Measurements from ENCODE around the gene CALHM2. TPM values are rescaled to one million over a fixed set of nuclear protein-coding genes. Genes with fewer than 3 reads are reported as not detected.

Gene CALHM2
- total and polyA plus RNA-seq, 12 donors = 5.2 to 23.5 (median 11.6) TPM

DNA sequence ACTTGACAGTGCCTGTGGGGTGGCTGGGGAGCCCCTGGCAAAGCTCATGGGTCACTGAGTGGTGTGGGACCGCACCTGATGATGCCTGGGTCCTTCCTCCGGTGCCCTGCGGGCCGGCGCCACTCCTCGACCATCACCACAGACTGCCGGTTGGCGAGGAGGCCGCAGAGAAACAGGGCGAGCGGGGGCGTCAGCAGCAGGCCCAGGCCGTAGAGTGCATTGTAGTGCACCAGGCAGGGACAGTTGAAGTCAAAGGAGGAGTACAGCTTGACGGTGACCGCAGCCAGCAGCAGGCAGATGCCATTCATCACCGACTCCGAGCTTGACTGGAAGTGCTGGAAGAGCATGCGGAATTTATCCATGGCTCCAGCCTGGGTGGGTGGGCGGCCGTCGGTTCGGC is 26.5 kb upstream of the CALHM2 start:
- TF ChIP-seq, protein P1, sequence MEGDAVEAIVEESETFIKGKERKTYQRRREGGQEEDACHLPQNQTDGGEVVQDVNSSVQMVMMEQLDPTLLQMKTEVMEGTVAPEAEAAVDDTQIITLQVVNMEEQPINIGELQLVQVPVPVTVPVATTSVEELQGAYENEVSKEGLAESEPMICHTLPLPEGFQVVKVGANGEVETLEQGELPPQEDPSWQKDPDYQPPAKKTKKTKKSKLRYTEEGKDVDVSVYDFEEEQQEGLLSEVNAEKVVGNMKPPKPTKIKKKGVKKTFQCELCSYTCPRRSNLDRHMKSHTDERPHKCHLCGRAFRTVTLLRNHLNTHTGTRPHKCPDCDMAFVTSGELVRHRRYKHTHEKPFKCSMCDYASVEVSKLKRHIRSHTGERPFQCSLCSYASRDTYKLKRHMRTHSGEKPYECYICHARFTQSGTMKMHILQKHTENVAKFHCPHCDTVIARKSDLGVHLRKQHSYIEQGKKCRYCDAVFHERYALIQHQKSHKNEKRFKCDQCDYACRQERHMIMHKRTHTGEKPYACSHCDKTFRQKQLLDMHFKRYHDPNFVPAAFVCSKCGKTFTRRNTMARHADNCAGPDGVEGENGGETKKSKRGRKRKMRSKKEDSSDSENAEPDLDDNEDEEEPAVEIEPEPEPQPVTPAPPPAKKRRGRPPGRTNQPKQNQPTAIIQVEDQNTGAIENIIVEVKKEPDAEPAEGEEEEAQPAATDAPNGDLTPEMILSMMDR (IDR thresholded peaks at IDR 0.05) = no peak
- Histone ChIP-seq H3K9me3 (no peaks in the 10 kb centered on the region), H3K4me3 (no peak overlapping the region), H3K4me1 (peaks cover 0 to 17% (median 3%) of the 10 kb centered on the region in 9 donors), H3K36me3 (no peaks in the 10 kb centered on the region), H3K27me3 (no peaks in the 10 kb centered on the region), H3K27ac (no peak overlapping the region)
- ATAC-seq = no peak
- 88 to 89% methylated on average over 22 of the region's 22 CpGs for WGBS, 2 donors
- DNase-seq = no peak
- intact Hi-C loops (cut with DNase I) = no loop called here

DNA sequence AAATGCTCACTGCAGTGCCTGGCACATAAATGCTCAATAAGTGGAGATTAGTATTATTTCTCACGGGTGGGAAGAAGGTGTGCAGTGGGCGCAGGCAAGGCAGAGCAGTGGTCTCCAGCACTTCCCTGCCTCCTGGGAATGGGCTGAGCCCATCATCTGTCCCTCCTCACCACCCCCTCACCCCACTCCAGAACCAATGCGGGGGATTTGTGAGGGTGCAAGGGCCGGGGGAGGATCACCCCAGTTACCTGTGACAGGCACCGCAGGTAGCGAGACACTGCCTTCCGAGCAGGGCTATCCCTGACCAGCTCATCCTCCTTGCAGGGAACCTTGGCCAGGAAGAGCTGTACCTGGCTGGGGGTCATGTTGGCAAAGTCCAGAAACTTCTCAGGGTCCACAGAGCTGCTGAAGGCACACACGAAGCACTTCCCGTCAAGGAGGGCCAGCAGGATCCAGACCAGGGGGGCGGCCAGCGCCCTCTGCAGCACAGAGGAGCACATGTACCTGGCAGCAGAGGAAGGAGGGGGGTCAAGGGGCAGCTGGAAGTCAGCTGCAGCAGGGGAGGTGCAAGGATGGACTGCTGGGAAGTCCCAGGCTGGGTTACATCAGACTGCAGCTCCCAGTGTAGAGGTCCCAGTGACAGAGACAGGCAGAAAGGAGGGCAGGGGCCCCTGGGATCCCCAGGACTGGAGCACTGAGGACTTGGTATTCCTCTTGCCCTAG is 24.0 kb upstream of the CALHM2 start:
- TF ChIP-seq, protein P1 (IDR thresholded peaks at IDR 0.05) = no peak
- ATAC-seq (peak in 1 of 8 donors; percentile 40), DNase-seq (no peak)
- Histone ChIP-seq H3K9me3 (no peaks in the 10 kb centered on the region), H3K27me3 (no peaks in the 10 kb centered on the region), H3K4me1 (peaks cover 0 to 24% (median 3%) of the 10 kb centered on the region in 9 donors), H3K36me3 (no peaks in the 10 kb centered on the region), H3K4me3 (no peak overlapping the region), H3K27ac (no peak overlapping the region)
- intact Hi-C loops (cut with DNase I) = no loop called here
- WGBS, 2 donors = 74 to 76% methylated on average over 11 of the region's 11 CpGs

DNA sequence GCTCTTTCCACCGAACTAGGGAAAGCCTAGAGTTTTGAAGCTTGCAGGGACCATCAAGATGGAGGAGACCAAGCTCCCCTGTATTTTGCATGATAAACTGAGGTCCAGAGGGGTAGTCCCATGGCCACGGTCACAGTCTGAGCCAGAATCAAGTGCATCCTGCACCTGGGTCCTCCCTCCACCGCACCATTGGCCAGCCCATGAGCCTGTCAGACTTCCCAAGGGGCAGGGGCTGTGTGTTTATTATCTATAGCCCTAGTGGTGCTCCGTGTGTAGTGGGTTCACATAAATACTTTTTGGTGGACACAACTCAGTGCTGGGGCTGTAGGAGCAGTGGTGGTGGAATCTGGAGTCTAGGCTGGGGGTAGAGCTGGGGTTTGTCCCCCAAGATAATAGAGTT is 23.3 kb upstream of the CALHM2 start:
- no peak for DNase-seq
- 86 to 87% methylated on average over 4 of the region's 4 CpGs for WGBS, 2 donors
- H3K36me3 ChIP-seq = no peaks in the 10 kb centered on the region
- TF ChIP-seq, protein P1 (IDR thresholded peaks at IDR 0.05) = no peak
- ATAC-seq = no peak
- H3K4me1 ChIP-seq = peaks cover 0 to 26% (median under 1%) of the 10 kb centered on the region in 9 donors
- H3K9me3 ChIP-seq = no peaks in the 10 kb centered on the region
- H3K27me3 ChIP-seq = no peaks in the 10 kb centered on the region
- intact Hi-C loops (cut with DNase I) = no loop called here
- H3K27ac ChIP-seq = no peak overlapping the region
- H3K4me3 ChIP-seq = no peak overlapping the region

DNA sequence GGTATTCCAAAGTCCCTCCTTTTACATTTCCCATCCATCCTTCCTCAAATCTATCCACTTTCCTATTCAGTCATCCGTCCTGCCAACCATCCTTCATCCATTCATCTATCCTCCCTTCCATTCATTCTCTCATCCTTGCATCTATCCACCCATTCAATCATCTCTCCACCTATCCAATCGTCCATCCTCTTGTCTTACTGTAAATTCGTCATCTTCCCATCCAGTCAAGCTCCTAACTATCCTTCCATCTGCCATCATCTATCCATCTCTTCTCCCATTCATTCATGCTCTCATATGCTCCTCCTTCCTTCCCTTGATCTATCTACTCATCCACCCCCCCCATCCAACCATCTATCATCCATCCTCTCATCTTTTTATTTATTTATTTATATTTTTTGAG is 21.9 kb upstream of the CALHM2 start:
- DNase-seq = no peak
- intact Hi-C loops (cut with DNase I) = no loop called here
- H3K4me1 ChIP-seq = peaks cover 0 to 35% (median 0%) of the 10 kb centered on the region in 9 donors
- ATAC-seq = no peak
- TF ChIP-seq, protein P1 (IDR thresholded peaks at IDR 0.05) = no peak
- H3K4me3 ChIP-seq = no peak overlapping the region
- 89 to 94% methylated on average over 3 of the region's 3 CpGs for WGBS, 2 donors
- H3K36me3 ChIP-seq = no peaks in the 10 kb centered on the region
- no peak overlapping the region for H3K27ac ChIP-seq
- no peaks in the 10 kb centered on the region for H3K27me3 ChIP-seq
- no peaks in the 10 kb centered on the region for H3K9me3 ChIP-seq
